Epidermal melanocyte (primary cell): ENCODE measurements around the gene MSX2.

Experiments
- DNase-seq: peaks from one replicate; pipeline ENCODE4 v3.0.0; 2011; ENCODE audit warnings: low spot score; ENCODE audit not compliant: insufficient read length

MSX2 gene

DNA sequence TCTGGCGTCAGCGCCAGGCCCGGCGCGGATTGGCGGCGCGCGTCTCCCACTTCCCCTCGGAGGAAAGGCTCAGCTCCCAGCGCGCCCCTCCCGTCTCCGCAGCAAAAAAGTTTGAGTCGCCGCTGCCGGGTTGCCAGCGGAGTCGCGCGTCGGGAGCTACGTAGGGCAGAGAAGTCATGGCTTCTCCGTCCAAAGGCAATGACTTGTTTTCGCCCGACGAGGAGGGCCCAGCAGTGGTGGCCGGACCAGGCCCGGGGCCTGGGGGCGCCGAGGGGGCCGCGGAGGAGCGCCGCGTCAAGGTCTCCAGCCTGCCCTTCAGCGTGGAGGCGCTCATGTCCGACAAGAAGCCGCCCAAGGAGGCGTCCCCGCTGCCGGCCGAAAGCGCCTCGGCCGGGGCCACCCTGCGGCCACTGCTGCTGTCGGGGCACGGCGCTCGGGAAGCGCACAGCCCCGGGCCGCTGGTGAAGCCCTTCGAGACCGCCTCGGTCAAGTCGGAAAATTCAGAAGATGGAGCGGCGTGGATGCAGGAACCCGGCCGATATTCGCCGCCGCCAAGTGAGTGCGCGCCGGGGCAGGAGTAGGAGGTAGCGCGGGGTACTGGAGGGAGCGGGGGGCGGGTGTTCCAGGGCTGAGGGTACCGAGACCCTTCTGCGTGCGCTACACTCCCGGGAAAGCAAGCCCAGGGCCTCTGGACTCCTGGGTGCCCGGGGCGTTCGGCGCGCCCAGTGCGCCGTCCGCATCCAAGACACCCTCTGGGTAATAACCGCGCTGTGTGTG, at the start of gene MSX2:
Gene MSX2 (plus strand): TSS at position 99 of the 777 bp plus-strand sequence. CDS start 78 bp downstream, at position 177.
- DNase-seq, result peak; percentile 100

DNA sequence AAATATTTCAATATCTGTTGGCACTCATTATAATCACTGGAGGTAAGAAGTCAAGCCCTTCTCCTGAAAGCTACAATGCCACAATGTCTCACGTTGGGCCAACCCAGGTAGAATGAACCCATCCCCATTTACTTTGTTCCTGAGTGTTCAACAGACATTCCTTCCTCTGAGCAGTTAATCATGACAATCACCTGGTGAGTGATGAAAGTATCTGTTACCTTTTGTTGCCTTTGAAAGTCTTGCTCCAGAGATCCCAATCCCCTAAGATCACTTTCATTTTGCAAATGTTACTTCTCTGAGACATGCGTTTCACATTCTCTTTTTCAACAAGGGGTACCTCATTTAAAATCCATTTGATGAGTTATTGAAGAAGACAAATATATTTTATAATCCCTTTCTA, 49.3 kb upstream of the MSX2 start:
- no peak for DNase-seq

DNA sequence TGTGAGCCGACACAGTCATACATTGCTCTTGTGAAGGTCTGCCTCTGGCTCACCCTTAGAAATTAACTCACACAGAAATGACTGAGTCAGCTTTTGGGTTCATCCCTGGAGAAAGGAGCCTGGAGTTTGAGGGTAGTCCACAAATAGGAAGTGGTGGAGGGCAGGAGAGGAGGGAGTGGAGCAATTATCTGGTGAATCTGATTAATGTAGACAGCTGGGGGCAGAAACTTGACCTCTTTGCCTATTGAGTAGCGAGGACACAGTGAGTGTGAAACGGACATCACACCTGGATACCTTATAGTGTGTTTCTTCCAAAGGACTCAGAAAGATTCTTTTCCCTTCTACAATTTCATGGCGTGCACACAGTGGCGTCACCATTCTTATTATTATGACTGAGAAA, 48.5 kb upstream of the MSX2 start:
- no peak for DNase-seq

DNA sequence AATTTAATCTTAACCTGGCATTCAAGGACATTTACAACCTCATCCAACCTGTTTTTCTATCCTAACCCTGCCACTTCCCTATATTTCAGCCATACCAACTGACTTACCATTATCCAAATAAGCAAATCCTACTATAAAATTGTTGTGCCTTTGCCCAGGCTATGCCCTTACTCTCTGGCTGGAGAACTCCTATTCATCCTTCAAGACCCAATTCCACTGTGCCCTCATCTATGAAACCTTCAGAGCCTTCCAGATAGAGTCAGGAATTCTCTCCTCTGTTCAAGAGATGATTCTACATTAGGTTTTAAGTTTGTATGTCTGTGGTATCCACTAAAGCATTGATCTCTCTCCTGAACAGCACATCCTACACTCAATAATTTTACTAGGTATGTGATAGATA, 46.3 kb upstream of the MSX2 start:
- no peak for DNase-seq

- DNase-seq, result no peak
These were observed 43.3 kb upstream of the MSX2 start for GRCh38 chr5:174680901-174681565.

- DNase-seq, result no peak
These were observed 36.9 kb upstream of the MSX2 start for GRCh38 chr5:174687503-174687902.

GRCh38 chr5:174688441-174689354, 35.7 kb upstream of the MSX2 start:
- no peak for DNase-seq

DNA sequence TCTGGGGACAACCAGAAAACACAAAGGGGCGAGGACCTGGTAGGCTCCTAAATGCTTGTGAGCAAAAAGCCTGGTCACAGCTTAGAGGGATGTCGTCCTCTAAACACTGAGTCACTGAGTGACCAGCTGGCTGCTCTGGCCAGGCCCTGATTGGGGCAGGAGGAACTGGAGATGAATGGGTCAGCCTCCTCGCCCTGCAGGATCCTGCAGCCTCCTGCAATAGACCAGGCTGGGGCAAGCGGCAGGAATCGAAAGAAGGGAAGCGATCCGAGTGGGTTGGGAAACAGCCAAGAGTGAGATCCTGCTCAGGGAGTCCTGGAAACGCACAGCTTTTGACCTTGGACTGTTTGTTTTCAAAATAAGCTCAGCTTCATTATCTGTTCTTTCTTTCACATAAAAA, 34.1 kb upstream of the MSX2 start:
- no peak for DNase-seq

DNA sequence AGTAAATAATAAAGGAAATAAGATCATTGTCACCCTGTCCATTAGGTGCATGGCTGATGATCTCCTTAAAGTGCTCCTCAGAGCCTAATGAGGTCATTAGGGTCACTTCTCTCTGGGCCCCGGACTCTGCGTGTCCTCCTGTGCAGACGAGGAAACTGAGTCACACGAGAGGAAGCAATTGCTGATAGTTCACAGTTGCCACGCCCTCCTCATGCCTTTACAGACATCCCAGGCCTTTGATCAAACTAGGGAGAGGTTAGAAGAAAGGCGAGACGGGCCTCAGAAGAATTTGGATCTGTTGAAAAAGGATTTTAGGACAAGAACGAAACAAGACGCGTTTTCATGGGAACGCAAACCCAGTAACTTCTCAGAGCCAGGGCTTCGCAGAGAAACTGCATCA, 32.0 kb upstream of the MSX2 start:
- no peak for DNase-seq

DNA sequence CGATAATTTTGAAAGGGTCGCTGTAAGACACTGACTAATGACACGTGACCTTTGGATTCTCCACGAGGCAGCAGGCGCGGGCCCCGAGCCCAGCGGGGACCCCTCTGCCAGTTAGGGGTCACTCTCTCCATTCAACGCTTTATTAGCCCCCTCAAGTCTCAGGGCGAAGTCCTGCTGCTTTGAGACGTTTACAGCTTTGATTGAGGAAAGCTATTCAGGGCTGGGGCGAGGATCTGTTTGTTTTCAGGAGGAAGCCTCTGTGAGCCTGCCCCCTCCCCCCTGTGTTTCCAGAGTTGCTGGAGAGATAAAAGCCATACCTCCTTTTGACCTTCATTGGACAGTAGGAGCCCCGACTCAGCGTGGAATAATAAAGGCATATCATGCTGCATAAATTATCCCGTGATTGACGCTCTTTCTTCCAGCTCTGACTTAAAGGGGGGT, 31.4 kb upstream of the MSX2 start:
- DNase-seq, result no peak

DNA sequence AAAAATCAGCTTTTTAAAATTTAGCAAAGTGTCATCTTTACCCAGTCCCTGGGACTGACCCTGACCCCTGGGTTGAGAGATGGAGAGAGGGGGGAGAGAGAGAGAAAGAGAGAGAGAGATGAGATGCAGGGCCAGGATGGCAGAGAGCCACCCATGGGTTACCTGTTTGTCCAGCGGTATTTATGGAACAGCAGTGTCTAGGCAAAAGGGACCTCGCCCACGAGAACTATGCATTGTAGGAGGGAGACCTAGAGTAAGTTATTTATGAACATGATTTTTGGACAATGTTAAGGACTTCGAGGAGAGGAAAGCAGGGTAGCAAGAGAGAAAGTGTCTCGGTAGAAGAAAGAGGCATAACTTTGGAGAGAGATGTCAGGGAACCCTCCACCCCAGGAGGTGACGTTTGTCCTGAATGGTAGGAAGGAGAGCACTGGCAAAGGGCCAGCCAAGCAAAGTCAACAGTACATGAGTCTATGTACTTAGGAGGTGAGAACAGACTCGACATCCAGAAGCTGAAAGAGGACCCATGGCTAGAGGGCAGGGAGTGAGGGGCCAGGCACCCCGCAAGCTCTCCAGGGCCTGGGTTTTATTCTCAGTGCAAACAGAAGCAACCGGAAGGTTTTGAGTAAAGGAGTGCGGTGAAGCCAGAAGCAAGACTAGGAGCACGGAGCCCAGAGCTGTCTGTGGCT, 30.5 kb upstream of the MSX2 start:
- no peak for DNase-seq

DNA sequence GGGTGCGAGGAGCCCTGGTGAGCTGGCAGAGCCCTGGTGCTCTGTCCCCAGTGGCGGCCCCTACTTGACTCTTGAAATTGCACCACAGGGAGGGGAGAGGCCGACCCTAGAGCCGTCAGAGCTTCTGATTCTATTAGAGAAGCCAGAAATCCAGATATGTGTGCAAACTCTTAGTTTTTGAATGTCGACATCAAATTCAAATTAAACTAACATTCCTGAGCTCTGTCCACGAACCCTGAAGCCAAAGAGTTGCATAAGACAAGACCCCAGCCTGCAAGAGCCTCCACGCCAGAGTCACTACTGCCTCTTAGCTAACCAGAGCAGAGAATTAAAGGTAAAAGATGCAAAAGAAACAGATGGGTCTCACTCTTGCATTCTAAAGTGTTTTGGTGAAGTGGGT, 29.8 kb upstream of the MSX2 start:
- no peak for DNase-seq

- no peak for DNase-seq
These were observed 26.2 kb upstream of the MSX2 start for GRCh38 chr5:174698156-174698555.

DNA sequence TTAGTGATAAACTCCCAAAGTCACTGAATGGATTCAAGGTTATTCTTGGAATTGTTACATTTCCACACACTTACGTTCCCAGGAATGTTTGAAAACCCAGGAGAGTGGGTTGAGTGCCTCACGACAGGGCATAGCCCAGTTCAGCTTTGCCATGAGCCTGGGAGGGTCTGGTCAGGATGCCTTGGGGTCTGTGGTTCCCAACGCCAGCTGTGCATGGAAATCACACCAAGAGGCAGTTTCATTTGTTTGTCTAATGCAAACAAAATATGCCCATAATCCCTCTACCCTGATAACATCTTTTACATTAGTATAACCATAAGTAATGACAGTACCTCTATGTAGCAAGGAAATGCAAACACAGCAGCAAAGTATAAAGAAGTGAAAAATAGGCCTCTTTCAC, 25.3 kb upstream of the MSX2 start:
- DNase-seq, result no peak

DNA sequence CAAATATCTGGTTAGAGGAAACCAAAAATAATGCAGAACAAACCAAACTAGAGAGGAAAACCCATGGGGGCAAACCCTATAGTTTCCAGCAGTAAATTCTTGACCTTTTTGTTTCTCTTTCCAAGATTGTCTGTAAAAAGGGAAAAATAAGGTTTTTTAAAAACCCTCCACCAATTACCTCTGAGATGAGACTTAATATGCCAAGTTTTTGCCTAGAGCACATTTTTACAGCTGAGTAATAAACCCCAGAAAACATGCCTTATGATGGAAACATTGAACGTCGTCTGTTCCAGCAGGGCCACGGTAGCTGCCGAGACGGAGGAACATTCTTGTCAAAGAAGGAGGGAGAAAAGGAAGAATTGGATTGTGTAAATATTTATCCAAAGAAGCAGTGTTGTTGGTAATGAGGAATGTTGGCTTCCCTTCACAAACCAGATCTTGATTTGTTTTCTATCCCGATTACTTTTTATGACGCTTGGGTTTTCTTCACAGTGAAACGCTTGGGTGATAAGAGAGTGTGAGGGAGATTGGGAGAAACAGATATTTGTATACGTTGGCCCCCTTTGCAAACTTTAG, 17.3 kb upstream of the MSX2 start:
- no peak for DNase-seq

DNA sequence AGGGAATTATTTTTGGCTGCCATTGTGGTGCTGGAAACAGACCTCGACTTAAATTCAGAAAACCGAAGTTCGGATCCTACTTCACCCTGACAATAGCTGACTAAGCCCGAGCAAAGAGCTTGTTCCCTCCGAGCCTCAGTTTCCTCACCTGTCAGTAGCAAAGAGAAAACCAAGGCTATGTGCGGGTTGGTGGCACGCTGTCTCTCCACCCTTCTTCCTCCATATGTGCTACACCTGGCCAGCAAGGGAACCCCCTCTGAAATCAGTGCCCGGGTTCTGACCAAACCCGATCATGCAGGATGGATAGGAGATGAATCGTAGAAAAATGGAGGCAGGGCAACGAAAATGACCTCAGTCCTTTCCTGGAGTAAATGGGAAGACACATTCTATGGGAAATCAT, 16.7 kb upstream of the MSX2 start:
- DNase-seq, result no peak

GRCh38 chr5:174708476-174709207, 15.7 kb upstream of the MSX2 start:
- DNase-seq, result no peak

- DNase-seq, result no peak
These were observed 9.6 kb upstream of the MSX2 start for GRCh38 chr5:174714751-174715150.

- DNase-seq, result no peak
These were observed 8.6 kb upstream of the MSX2 start for GRCh38 chr5:174715804-174716203.

DNA sequence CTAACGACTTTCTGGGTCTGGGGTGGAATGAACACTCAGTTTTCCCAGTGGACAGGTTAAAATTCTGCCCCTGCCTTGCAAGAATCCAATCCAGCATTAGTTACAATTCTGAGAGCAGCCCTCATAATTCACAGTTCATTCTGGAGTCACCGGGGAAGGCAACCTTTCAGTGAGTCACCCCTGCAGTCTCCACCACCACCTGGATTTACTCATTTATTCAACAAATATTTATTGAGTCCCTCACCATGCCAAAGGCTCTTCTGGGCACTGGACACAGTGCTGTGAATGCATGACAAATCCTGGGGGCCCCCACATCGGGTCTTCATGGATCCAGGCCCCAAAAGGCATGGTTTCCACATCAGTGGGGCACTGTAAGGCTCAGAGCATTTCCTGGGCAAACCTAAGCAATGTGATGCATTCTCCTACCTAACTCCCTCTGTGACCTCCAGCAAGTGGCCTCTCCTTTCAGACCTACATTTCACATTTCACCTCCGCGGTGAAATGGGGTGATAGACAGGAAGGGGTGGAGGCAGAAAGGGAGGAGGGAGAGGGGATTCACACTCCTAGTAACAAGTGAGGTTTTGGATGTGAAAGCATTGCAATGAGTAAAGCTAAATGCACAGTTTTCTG, 6.4 kb upstream of the MSX2 start:
- DNase-seq, result no peak
